Inflammatory macrophage (primary cell): Measurements from ENCODE around the gene RTRAF.
A peak's percentile ranks its signal among the peaks of the same experiment; 100 is the strongest.

Source experiments
- DNase-seq, 2 donors: peaks; one replicate each; pipeline ENCODE4 v3.0.0-alpha.2; 2020 to 2022

The RTRAF gene

DNA sequence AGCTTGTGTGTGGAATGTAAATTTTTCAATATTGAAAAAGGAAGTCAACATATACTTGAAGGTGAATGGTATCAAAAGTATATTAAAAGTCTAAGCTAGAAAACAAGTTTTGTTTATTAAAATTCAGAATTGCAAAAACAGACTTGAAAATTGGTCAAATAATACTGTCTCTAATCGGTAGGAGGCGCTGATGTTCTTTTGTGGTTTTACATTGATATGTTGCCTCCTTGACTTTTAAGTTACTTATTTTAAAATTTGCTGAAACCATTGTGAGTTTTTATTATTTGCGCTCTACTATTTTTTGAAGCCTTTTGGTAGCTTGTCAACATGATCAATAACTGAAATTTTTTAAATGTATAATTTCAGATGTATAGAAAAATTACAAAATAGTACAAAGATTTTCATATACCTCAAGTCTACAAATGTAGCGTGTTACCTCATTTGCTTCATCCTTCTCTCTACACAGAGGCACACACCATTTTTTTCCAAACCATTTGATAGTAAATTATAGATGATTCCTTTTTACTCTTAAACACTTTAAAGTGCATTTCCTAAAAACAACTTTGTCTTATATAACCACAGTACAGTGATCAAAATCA lies 6.9 kb downstream of the RTRAF start:
- DNase-seq: peak; percentile 45 to 46

DNA sequence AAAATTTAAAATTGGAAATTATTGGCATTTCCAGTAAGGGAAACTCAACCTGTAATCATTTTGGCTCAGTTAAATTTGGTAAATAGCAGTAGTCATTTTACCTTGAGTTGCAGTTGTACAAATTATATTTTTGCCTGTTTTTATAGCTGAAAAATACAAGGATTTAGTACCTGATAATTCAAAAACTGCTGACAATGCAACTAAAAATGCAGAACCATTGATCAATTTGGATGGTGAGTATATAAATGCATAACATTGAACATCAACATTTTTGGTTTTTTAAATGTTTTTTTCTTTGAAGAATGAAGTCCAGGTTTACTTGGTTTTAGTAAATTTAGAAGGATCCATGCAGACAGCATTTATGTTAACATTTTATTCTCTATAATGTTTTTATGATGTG lies 9.0 kb downstream of the RTRAF start:
- no peak for DNase-seq

DNA sequence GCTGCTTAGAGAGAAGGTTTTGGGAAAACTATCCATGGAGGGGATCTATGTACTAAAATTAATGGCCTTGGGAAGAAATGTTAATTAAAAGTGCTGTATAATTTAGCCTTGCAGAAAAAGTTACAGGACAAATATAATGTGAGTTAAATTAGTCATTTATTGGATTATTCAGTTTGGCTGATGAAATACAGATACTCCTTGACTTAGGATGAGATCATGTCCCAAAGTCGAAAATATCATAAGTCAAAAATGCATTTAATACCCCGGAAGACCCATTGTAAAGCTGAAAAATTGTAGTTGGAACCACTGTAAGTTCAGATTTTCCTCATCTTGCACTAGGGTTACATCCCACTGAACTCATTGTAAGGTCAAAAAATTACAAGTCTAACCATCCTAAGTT lies 9.7 kb downstream of the RTRAF start:
- DNase-seq: no peak

DNA sequence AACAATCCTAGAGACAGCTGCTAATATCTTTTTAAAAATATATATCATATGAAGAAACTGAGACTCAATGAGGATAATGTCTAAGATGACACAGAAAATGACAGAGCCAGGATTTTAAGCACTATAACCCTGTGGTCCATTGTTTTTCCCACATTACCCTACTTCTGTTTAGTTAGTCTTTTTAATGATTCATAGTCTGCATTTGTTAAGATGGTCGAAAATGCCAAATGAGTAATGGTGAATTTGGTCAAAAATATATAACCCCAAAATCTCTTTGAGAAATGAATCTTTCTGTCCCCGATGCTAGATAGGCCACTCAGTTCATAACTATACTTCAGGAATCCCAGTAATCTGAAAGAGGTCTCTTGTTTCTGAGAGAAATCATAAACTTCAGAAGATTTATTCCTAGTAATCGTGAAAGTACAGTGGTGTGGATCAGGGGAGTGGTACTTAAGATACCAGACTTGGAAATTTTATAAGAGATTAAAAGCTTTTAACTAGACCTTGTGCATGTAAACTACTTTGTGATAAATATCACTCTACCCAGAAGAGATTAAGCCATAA lies 10.8 kb downstream of the RTRAF start:
- DNase-seq: no peak

DNA sequence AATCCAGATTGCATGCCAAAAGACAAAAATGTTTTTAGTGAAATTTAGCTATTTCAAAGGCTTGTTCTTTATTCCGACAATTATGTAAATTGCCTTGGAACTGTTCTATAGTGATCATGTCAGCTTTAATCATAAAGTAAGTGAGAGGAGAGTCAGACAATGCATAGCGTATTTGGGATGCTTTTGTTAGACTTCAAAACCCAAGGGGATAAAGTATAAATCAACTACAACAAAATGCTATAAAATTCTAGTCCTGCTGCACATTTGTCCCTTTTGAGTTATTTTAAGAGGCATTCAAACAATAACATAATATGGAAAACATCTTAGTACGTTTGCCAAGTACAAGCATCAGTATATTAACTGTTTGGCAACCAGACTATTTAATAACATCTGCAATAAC lies 11.3 kb downstream of the RTRAF start:
- no peak for DNase-seq

DNA sequence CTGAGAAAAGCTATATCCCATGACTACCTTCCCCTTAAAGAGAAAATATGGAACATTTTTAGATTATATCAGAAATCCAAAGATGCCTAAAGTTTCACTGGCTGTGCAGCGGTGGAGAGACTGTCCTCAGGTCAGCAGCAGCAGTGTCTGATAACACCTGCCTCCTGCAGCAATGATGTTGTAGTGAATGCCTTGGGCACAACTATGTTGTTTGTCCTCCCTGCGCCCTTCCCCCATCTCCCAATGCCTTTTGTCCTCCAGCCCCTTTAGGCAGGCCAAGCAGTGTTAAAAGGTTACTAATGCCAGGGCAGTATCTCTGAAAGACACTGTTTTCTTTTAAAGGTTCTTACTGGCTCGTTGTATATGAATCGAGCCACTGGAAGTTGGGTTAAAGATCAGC lies 13.2 kb downstream of the RTRAF start:
- no peak for DNase-seq

DNA sequence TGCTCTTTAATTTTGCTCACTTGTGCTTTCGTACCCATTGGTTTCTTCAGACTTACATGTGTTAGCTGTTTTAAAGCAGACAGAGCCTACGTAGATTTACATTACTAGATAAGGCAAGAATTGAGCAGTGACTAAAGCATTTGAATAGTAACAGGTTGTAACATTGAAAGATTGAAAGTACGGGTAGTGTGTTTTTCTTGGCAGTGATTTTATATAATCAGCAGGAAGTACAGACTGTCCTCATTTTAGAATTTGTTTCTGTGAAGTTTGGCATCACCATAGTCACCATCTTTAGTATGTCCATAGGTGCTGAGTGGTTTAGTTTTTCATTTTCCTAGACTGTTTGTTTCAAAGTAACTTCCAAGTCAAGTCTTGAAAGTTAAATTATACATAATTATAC lies 14.0 kb downstream of the RTRAF start:
- DNase-seq: no peak

DNA sequence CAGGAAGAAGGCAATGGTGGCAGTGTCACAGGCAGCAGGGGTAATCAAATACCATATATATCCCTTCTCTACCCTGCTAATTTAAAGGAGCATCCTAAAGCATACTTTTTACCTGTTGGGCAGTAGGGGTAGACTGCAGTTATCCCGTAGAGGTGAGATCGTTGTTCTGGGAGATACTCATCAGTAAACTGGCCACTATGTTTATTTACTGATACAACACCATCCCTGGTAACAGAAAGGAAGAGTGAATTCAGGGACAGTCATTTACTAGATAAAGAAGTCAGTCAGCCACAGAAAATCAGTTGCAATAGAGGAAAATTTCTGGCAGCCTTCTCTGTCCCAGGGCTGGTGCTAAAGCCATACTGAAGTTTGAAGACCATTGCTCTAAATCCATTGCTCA lies 16.3 kb downstream of the RTRAF start:
- DNase-seq: no peak

DNA sequence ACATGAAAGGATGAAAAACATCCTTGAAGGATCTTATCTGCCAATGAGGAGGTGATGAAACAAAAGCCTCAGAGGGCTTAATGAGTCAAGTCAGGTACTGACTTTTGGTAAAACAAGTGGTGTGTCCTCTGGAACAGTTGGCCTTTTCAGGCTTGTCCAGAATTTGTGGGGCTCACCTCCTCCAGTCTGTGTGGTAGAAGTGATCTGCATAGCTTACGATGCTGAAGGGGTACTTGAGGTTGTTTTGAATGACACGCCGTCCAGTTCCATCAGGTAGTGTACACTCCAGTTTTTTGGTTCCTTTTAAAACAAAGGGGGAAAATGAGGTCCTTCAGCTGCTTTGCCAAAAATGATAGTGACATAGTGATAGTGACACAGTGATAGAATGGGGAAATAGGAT lies 17.0 kb downstream of the RTRAF start:
- DNase-seq: no peak

DNA sequence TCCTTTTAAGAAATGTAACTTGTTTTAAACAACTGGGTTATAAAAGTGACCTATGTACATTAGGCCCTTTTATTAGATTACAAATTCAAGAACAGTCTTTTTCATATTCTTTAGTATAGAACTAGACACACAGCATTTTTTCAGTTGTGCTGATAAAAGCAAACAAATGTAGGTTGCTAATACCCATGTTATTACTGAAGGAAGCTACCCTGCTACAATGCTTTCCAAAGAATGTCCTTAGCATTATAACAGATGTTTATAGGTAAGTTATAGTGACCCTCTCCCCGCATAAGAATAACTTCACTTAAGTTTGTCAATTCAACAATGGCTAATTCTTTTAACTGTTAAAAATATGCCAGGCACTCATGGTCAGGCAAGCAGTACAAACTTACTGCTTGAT lies 17.9 kb downstream of the RTRAF start:
- no peak for DNase-seq

DNA sequence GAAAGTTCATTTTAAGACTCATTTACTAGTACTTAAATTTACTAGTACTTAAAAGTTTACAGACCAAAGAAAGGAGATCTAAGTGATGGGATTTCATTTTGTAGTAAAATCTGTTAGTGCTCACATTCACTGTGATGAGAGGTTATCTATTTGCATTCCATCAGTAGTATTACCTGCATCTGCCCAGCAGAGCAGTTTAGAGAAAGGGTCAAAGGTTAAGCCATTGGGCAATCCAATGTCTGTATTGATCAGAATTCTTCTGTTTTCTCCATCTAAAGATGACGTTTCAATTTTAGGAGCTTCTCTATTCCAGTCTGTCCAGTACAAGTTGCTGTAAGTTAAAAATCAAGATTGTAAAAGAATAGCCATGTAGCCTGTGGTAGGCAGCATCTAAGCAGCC lies 18.3 kb downstream of the RTRAF start:
- no peak for DNase-seq

DNA sequence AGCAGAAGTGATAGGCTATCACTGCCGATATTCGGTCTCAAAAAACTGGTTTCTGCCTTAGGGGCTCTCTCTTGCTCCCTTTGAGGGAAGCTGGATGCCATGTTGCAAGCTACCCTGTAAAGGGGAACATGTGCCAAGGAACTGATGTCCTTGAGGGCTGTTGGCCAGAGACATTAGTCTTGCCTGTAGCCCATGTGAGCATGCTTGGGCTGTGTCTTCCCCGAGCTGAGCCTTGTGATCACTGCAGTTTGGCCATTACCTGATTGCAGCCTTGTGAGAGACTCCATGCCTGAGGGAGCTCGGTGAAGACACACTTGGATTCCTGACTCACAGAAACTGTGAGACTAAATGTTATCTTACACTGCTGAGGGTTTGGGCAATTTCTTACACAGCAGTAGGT lies 18.8 kb downstream of the RTRAF start:
- DNase-seq: no peak

DNA sequence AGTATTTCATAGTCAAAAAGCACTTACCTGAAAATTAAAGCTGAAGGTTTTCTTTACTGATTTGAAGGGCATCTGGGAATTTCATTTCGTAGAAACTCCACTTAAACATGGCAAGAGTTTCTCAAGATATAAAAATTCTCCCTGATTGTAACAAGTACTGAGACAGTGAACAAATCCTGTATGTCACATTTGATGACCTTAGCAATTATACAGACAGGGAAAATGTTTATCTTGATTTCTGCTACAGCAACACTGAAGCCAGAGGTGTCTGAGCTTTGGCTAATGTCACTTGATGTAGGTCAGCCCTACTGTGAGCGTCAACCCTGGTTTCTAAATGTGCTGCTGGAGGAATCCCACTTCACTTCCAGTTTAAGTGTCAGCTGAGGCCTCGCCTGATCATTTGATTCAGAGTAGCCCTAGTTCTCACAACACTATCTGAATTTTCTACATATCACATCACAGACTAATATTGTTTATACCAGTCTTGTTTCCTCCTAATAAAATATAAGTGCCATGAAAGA lies 20.9 kb downstream of the RTRAF start:
- no peak for DNase-seq

DNA sequence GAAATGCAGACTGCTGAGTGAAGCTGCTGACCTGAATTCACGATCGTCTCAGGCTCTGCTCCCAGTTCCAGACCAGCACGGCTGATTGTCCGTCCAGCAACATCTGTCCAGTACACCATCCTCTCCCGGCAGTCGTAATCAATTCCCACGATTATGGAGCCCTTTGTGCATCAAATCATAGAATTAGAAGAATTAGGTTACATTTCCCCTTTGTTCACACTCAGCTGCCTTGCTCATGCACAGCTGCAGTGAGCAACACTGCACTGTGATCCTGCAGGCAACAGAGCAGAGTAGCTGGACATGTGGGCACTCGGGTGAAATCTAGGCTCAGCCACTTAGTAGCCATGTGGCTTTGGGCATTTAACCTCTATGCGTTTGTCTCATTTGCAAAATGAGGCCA lies 22.2 kb downstream of the RTRAF start:
- DNase-seq: no peak

DNA sequence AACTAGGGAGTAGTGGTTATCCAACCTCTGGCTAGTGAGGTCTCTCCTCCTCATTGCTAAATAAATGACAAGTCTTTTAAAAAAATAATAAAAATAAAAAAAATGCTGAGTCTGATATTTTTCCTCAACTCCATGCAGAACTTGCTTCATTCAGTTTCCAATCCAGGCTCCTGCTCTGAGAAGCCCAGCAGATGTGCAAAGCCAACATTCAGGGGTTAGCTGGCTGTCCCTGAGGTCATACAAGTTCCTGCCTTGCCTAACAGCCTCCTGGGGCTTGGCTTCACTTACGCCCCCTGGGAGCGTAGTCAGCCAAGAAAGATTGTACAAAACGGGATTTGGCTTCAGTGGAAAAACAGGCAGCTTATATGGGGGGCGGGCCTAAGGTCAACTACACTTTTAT lies 23.3 kb downstream of the RTRAF start:
- DNase-seq: no peak

DNA sequence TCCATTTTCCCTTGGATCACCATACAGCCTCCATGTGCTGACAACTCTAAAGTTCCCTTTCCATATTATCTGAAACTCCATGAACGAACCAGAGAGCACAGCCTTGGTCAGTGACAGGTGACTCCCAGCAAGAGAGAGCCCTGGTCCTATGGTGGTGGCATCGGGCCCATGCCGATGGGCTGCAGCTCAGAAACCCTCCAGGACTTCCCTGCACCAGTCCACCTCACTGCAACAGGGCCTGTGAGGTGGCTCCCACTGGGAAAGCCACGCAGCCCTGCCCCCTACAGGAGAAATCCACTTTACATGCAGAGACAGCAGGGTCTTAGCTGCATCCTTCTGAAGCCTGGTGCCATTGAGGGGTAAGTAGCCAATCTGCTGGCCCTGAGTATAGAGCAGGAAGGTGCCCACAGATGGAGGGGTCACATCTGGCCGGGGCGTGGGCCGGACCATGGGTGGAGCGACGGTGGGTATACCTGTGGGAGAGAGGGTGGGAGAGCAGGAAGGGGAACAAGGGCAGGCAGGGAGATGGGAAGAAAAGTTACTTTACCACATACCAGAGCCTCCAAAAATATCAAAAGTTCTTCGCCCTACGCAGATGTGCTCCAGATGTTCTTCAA lies 24.7 kb downstream of the RTRAF start:
- no peak for DNase-seq

DNA sequence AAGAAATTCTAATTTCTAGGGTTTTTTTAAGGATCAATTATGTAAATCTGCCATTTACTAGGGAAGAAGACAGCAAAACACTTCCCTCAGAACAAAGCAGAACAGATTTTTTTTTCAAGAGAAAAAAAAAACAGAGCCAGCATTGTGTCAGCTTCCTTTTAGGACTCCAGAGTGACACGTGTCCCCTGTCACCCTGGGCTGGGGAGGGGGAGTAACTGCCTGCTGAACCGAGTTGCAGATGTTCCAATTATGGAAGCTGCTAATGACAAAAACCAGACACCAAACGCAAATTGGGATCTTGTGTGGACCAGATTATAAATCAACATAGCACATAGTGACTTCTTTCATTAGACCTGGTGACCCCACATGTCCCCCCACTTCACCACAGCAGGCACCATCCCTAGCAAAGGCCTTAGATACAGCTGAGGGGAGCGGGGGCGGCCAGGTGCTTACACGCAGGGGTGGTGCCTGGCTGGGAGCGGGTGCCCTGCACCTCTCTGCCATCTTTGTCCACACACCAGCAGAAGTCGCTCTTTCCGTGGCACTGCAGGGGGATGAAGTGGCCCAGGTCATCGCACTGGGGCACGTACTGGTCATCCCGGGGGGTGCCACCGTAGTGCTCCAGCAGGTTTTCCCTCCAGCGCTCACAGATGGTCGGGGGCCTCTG lies 25.4 kb downstream of the RTRAF start:
- DNase-seq: peak in 1 of 2 donors; percentile 30

DNA sequence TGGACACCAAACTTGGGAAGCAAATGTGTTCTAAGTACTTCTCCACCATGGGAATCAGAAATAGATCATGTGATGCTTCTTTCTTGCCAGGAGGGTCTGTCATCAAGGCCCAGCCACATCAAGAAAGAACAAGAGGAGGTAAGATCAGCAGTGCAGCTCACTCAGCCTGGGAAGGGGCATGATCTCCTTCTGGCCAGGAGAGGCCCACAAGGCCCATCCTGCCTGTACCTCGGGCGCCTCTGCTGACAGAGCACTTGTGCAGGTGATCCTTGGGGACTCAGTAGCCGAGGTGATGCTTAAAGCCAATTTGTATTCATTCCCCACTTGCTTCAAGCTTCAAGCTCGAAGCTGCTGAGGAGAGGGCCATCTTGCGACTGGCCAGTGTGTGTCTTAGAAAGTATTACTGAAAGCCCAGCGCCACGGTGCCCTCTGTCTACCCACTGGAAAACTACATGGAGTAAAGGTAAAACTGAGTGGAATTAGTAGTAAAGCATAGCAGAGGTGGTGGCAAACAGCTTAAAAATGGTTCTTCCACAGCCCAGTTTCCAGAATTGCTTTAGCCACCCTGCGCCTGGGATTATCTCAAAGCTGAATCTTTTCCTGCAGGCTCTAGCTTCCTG lies 26.2 kb downstream of the RTRAF start:
- no peak for DNase-seq

DNA sequence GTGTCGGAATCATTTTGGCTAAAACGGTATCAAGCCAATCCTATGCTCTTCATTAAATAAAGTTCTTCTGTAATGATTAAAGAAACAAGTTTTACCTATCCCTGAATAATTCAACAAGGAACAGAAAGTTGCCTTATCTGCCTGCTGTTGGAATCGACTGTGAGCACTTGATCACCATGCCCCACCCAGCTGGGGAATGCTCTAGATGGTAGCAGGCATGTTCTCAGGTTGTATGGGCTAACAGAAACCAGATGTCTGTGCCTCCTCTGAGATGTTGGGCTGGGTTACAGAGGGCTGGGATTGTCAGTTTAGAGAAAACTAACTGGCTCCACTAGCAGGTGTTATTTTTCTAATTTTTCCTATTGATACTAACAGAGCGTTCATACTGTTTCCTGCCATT lies 28.9 kb downstream of the RTRAF start:
- DNase-seq: no peak

DNA sequence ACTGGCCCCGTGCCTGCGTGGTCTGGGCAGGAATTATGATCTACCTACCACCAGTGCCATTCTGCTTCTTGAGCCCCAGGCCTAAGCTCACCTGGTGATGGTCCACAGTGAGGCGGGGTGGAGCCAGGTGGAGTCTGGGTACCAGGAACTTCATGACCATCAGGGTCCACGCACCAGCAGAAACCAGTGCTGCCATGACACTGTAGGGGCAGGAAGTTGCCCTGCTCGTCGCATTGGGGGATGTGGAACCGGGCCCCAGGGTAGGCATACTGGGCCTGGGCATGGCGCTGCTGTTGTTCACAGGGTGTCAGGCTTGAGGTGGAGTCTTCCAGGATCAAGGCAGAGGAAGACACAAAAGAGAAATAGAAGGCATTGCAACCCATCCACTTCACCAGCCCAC lies 29.6 kb downstream of the RTRAF start:
- DNase-seq: no peak

DNA sequence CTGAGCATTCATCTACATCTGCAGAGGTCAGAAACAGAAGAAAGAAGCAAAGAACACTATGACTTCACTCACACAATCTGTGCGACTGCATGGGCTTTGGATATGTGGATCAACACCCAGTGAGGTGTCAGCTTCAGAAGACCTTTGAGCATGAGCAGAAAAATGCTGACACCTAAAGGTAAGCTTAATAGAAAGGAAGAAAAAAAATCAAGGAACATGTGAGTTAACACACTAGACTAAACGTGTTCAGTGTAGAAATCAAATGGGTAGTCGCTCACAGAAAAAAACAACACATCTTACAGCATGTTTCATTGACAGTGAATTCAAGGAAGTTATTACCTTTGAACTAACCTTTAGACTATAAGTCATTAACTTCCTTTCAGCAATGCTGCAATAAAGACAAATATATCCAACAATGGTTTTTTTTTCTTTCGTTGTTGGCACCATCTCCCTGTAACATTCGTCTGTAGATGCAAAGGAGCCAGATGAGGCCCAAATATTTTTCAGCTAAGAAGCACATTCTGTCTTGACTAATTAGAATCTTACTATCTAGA lies 30.9 kb downstream of the RTRAF start:
- no peak for DNase-seq

DNA sequence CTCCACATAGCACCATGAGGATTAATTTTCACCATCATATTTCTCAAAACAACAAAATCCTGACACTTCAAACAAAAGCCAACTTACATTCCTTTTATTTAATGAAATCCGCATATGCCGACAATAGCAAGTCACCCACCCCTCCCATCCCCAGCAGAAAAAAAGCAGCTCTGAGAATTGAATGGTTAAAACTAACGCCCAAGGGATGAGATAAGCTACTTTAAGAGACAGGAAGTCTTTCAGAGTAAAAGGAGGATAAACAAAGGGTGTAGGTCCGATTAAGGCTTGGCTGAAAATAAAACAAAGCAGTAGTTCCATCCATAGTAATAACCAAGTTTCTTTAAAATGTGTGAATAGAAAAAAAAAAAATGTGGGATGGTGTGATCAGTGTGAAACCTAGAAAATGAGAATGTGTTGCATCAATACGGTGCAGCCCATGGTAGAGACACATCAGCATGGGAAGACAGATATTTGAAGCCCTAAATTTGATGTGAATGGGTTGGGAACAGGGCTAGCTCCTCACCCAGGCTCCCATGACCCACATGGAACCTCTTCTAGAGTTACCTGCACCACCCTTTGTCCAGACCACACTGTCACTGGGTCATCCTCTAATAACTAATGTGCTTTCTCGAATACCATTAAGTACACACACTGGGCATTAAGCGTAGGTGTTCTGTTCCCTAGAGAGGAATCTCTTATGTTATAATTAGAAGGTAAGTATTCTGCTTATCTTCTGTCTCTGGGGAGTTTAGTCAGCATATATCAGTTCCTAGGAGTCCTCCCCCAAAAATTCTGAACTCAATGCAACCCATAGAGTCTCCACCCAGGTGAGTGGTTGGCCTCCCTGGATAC lies 31.7 kb downstream of the RTRAF start:
- no peak for DNase-seq
